Measurements from ENCODE around the gene ADAM12. TPM values are rescaled to one million over a fixed set of nuclear protein-coding genes. Genes with fewer than 3 reads are reported as not detected.

ADAM12 gene
- total RNA-seq, 1 experiment from 2014 or later: not detected

- H3K79me2 ChIP-seq (ENCODE audit: insufficient read depth, low read length): no peaks in the 10 kb centered on the region
- no peaks in the 10 kb centered on the region for H3K9me3 ChIP-seq (ENCODE audit: control insufficient read depth in 1 of 2, insufficient read depth in 1 of 2, low read depth in 1 of 2, low read length in 2 of 2)
- no peak overlapping the region for H2AFZ ChIP-seq (ENCODE audit: low read depth, low read length, poor library complexity, severe bottlenecking)
- ATAC-seq (no peak), DNase-seq (ENCODE audit: low read depth, low spot score) (no peak)
- no peaks in the 10 kb centered on the region for H3K9me2 ChIP-seq (ENCODE audit: insufficient read depth)
- intact Hi-C loops (cut with micrococcal nuclease): no loop called here
- no peak overlapping the region for H3K27ac ChIP-seq (ENCODE audit: low read depth, low read length)
- no peaks in the 10 kb centered on the region for H4K20me1 ChIP-seq (ENCODE audit: insufficient read depth)
- no TSS peak for BruUV-seq (replicated peaks)
- ChIA-PET CTCF (no interaction called here), POLR2A (no interaction called here), RAD21 (ENCODE audit: low non-redundant PET in 1 of 2, low total read pairs in 2 of 2, uncharacterized antibody in 2 of 2, unreplicated experiment in 2 of 2) (no interaction called here)
- H3K4me1 ChIP-seq (ENCODE audit: control insufficient read depth in 1 of 2, insufficient read depth in 2 of 2, low read length in 2 of 2): no peaks in the 10 kb centered on the region
- no peak overlapping the region for H3K4me2 ChIP-seq (ENCODE audit: low read length)
- H3K4me3 ChIP-seq (replicated peaks in 1 of 2; ENCODE audit: low read depth in 1 of 2, low read length in 2 of 2): no peak overlapping the region
- TF ChIP-seq EGR1 (IDR thresholded peaks at IDR 0.05; ENCODE audit: low read depth): no peak
- TF ChIP-seq MAX (IDR thresholded peaks at IDR 0.05): no peak
- no peak for TF ChIP-seq EZH2phosphoT487 (IDR thresholded peaks at IDR 0.05; ENCODE audit: borderline replicate concordance)
- no peak for TF ChIP-seq CTCF (IDR thresholded peaks at IDR 0.05 in 2 of 3, conservative IDR thresholded peaks at IDR 0.05 in 1 of 3; ENCODE audit: borderline replicate concordance in 1 of 3, insufficient read depth in 1 of 3, low read depth in 2 of 3, low read length in 2 of 3)
- no peak for TF ChIP-seq YY1 (IDR thresholded peaks at IDR 0.05; ENCODE audit: extremely low read depth, insufficient replicate concordance, low read depth, low read length)
- TF ChIP-seq ZBTB33 (IDR thresholded peaks at IDR 0.05; ENCODE audit: extremely low read depth, insufficient replicate concordance, low read length): no peak
- TF ChIP-seq CBX3 (IDR thresholded peaks at IDR 0.05; ENCODE audit: low read depth): no peak
- TF ChIP-seq ZNF274 (IDR thresholded peaks at IDR 0.05; ENCODE audit: low read depth, low read length): no peak
- TF ChIP-seq SRF (IDR thresholded peaks at IDR 0.05; ENCODE audit: low read depth): no peak
- no peak for TF ChIP-seq POLR2A (IDR thresholded peaks at IDR 0.05; ENCODE audit: borderline replicate concordance, extremely low read depth, insufficient read depth, insufficient read length)
- TF ChIP-seq SIN3A (IDR thresholded peaks at IDR 0.05; ENCODE audit: low read depth): no peak
- no peak for TF ChIP-seq ELF1 (IDR thresholded peaks at IDR 0.05; ENCODE audit: borderline replicate concordance, low read depth)
- TF ChIP-seq ZFX (IDR thresholded peaks at IDR 0.05): no peak
- no peak for TF ChIP-seq ATF3 (IDR thresholded peaks at IDR 0.05)
- TF ChIP-seq REST (IDR thresholded peaks at IDR 0.05; ENCODE audit: low read depth): no peak
- peaks cover 60% of the 10 kb centered on the region for H3K27me3 ChIP-seq (ENCODE audit: insufficient read depth, low read length)
- H3K9ac ChIP-seq (ENCODE audit: low read length): no peak overlapping the region
- no peaks in the 10 kb centered on the region for H3K36me3 ChIP-seq (ENCODE audit: control insufficient read depth in 1 of 2, insufficient read depth in 2 of 2, low read length in 2 of 2)
These were observed 217.9 kb downstream of the ADAM12 start for GRCh38 chr10:126170371-126170770.
